HUES6 (cell line): ENCODE data around the gene HNRNPL.
"Not testable (repeated sequence)": the region's sequence is repeated elsewhere in the genome, so short reads cannot be mapped to it uniquely, and the experiment has no call there.

Experiments used
- H3K27ac ChIP-seq: 2 replicates; pipeline ENCODE4 v1.7.0; 2013; ENCODE audit warnings: low read depth, mild to moderate bottlenecking, low read length, inconsistent platforms
- H3K27me3 ChIP-seq: 2 replicates; pipeline ENCODE4 v1.6.1; 2013; ENCODE audit warnings: low read length; ENCODE audit not compliant: control insufficient read depth, insufficient read depth
- H3K36me3 ChIP-seq: 2 replicates; pipeline ENCODE4 v1.6.1; 2013; ENCODE audit warnings: low read length; ENCODE audit not compliant: control insufficient read depth, insufficient read depth
- H3K4me1 ChIP-seq: 2 replicates; pipeline ENCODE4 v1.6.1; 2013; ENCODE audit warnings: low read length; ENCODE audit not compliant: control insufficient read depth, insufficient read depth
- H3K4me3 ChIP-seq: 2 replicates; pipeline ENCODE4 v1.5.1; 2013; ENCODE audit warnings: low read depth, low read length
- H3K9ac ChIP-seq: one replicate; pipeline ENCODE4 v1.6.1; 2013; ENCODE audit warnings: mild to moderate bottlenecking, low read length
- H3K9me3 ChIP-seq: 2 replicates; pipeline ENCODE4 v1.6.1; 2013; ENCODE audit warnings: low read depth, low read length; ENCODE audit not compliant: control insufficient read depth, insufficient read depth

The HNRNPL gene

GRCh38 chr19:38836983-38837626, 12.7 kb downstream of the HNRNPL start:
- no peak overlapping the region for H3K9ac ChIP-seq

GRCh38 chr19:38836159-38836982, 13.4 kb downstream of the HNRNPL start:
- no peak overlapping the region for H3K9ac ChIP-seq
- H3K4me3 ChIP-seq = no peak overlapping the region
- no peak overlapping the region for H3K27ac ChIP-seq
- H3K36me3 ChIP-seq = peaks cover 64% of the 10 kb centered on the region
- H3K27me3 ChIP-seq = no peaks in the 10 kb centered on the region
- H3K4me1 ChIP-seq = peaks cover 5% of the 10 kb centered on the region
- no peaks in the 10 kb centered on the region for H3K9me3 ChIP-seq

More at GRCh38 chr19:38836983-38837626, 12.7 kb downstream of the HNRNPL start:
- peaks cover 71% of the 10 kb centered on the region for H3K36me3 ChIP-seq
- H3K9me3 ChIP-seq = no peaks in the 10 kb centered on the region
- peaks cover 3% of the 10 kb centered on the region for H3K4me1 ChIP-seq
- no peaks in the 10 kb centered on the region for H3K27me3 ChIP-seq
- no peak overlapping the region for H3K4me3 ChIP-seq
- no peak overlapping the region for H3K27ac ChIP-seq

- Histone ChIP-seq H3K27me3 (no peaks in the 10 kb centered on the region), H3K9ac (no peak overlapping the region), H3K4me3 (no peak overlapping the region), H3K27ac (no peak overlapping the region), H3K4me1 (peaks cover 12% of the 10 kb centered on the region), H3K9me3 (no peaks in the 10 kb centered on the region), H3K36me3 (peaks cover 55% of the 10 kb centered on the region)
Observed at GRCh38 chr19:38834590-38834989, 15.2 kb downstream of the HNRNPL start.

- Histone ChIP-seq H3K4me3 (no peak overlapping the region), H3K27me3 (no peaks in the 10 kb centered on the region), H3K4me1 (peaks cover 12% of the 10 kb centered on the region), H3K27ac (no peak overlapping the region), H3K9ac (no peak overlapping the region), H3K36me3 (peaks cover 53% of the 10 kb centered on the region), H3K9me3 (no peaks in the 10 kb centered on the region)
Observed at GRCh38 chr19:38834104-38834490, 15.7 kb downstream of the HNRNPL start.

DNA sequence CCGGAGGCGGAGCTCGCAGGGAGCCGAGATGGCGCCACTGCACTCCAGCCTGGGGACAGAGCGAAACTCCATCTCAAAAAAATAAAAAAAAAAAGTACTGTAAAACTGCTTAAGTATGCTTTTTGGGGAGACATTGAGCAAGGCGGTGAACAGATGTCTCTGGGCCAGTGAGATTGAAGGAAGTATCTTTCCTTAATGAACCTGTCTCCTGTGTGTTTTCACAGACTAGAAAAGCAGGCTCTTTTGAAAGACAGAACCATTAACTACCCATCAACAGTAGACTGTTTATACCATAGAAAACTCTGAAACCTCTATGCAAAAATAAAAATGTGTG, 16.7 kb downstream of the HNRNPL start:
- Histone ChIP-seq H3K27ac (no peak overlapping the region), H3K4me3 (no peak overlapping the region), H3K36me3 (peaks cover 52% of the 10 kb centered on the region), H3K9ac (no peak overlapping the region), H3K9me3 (no peaks in the 10 kb centered on the region), H3K27me3 (no peaks in the 10 kb centered on the region), H3K4me1 (peaks cover 12% of the 10 kb centered on the region)

DNA sequence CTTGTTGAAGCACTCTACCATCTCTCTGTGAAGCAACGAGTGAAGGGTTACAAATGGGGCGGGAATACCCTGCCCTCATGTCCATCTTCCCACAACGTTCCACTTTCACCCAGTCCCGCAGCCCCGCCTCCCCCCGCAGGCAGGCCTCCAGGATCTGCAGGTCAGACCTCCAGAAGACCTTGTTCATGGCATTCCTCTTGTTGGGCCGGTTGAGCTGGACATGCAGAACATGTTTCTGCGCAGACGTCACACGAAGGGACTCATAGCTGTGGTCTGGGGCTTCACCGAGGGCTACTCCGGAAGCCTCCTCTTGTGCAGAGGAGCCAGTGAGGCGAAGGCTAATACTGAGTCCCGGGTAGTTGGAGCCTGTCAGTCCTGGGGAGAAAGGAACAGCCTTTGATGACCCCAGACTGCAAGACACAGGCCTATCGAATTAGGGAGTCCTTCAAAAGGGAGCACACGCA, 18.6 kb downstream of the HNRNPL start:
- peak overlapping the region; percentile 93 for H3K4me3 ChIP-seq
- H3K9me3 ChIP-seq = no peaks in the 10 kb centered on the region
- peaks cover 47% of the 10 kb centered on the region for H3K36me3 ChIP-seq
- no peaks in the 10 kb centered on the region for H3K27me3 ChIP-seq
- H3K27ac ChIP-seq = peak overlapping the region; percentile 75; the same call in 1 of the 2 replicates
- H3K4me1 ChIP-seq = peaks cover 18% of the 10 kb centered on the region
- peak overlapping the region; percentile 88 for H3K9ac ChIP-seq

DNA sequence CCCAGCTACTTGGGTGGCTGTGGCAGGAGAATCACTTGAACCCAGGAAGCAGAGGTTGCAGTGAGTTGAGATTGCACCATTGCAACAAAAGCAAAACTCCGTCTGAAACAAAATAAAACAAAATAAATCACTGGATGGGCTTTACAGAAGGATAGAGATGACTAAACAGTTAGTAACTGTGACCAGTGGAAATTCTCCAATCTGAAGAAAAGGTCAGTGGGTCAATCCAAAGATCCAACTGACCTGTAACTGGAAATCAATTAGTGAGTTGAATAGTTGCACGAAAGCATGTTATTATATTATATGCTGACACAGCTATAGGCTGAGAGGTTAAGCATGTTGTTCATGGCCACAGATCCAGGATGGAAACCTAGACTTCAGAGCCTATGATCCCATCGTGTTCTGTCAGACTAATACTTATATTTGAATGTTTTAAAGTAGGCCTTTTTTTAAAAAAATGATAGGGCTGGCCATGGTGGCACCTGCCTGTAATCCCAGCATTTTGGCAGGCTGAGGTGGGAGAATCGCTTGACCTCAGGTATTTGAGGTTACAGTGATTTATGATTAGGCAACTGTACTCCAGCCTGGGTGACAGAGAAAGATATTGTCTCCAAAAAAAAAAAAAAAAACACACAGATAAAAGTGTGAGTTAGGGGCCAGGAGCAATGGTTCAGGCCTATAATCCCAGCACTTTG, 19.6 kb downstream of the HNRNPL start:
- Histone ChIP-seq H3K9me3 (no peaks in the 10 kb centered on the region), H3K9ac (no peak overlapping the region), H3K27me3 (no peaks in the 10 kb centered on the region), H3K27ac (no peak overlapping the region), H3K4me3 (no peak overlapping the region), H3K4me1 (peaks cover 18% of the 10 kb centered on the region), H3K36me3 (peaks cover 37% of the 10 kb centered on the region)

GRCh38 chr19:38829203-38829602, 20.6 kb downstream of the HNRNPL start:
- H3K9ac ChIP-seq, H3K27ac ChIP-seq, H3K9me3 ChIP-seq, H3K27me3 ChIP-seq, H3K4me3 ChIP-seq: not testable (repeated sequence)
- Histone ChIP-seq H3K4me1 (peaks cover 26% of the 10 kb centered on the region), H3K36me3 (peaks cover 35% of the 10 kb centered on the region)

GRCh38 chr19:38826856-38827551, 22.8 kb downstream of the HNRNPL start:
- peaks cover 40% of the 10 kb centered on the region for H3K36me3 ChIP-seq
- H3K27me3 ChIP-seq = no peaks in the 10 kb centered on the region
- H3K27ac ChIP-seq = no peak overlapping the region
- no peak overlapping the region for H3K9ac ChIP-seq
- peaks cover 29% of the 10 kb centered on the region for H3K4me1 ChIP-seq
- peaks cover 2% of the 10 kb centered on the region; the same call in 1 of the 2 replicates for H3K9me3 ChIP-seq
- no peak overlapping the region for H3K4me3 ChIP-seq

DNA sequence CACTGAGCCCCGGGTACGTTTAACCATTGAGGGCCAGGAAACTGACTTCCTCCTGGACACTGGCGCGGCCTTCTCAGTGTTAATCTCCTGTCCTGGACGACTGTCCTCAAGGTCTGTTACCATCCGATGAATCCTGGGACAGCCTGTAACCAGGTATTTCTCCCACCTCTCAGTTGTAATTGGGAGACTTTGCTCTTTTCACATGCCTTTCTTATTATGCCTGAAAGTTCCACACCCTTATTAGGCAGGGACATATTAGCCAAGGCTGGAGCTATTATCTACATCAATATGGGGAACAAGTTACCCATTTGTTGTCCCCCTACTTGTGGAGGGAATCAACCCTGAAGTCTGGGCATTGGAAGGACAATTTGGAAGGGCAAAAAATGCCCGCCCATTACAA, 23.9 kb downstream of the HNRNPL start:
- not testable (repeated sequence) for H3K9ac ChIP-seq, H3K27me3 ChIP-seq, H3K4me3 ChIP-seq, H3K9me3 ChIP-seq, H3K27ac ChIP-seq
- H3K36me3 ChIP-seq = peaks cover 44% of the 10 kb centered on the region
- H3K4me1 ChIP-seq = peaks cover 24% of the 10 kb centered on the region
